ENCODE measurements around the gene TCTN2. TPM values are rescaled to one million over a fixed set of nuclear protein-coding genes. Genes with fewer than 3 reads are reported as not detected.
A peak's percentile ranks its signal among the peaks of the same experiment; 100 is the strongest.

The TCTN2 gene
- total and polyA plus RNA-seq, 2 of the 8 experiments (the other 6 are each of a cell fraction or from before 2014, with no cell fraction given): 7.5 to 8.4 TPM

GRCh38 chr12:123657211-123657610 lies 13.7 kb upstream of the TCTN2 start:
- ChIA-PET CTCF (ENCODE audit: partially characterized antibody) (interaction anchor here (0.6 to 1.6 kb wide), 4 partner anchors 9 to 853 kb away, joined by 3 to 6 read pairs (median 4); no protein-coding TSS in a partner anchor), POLR2A (ENCODE audit: partially characterized antibody) (interaction anchor here (1.0 to 1.2 kb wide), 3 partner anchors 12 to 200 kb away, joined by 3 read pairs; partner anchors contain the start of gene SNRNP35)
- no peak overlapping the region for H3K14ac ChIP-seq (ENCODE audit: insufficient read length)
- H2BK12ac ChIP-seq (ENCODE audit: low read depth, low read length): no peak overlapping the region
- H2BK120ac ChIP-seq (replicated peaks; ENCODE audit: low read depth, low read length): no peak overlapping the region
- H3K23me2 ChIP-seq (ENCODE audit: low read depth, low read length): peaks cover 5% of the 10 kb centered on the region; the same call in 1 of the 2 replicates
- no peak overlapping the region for H3K4me3 ChIP-seq (ENCODE audit: extremely low read depth in 1 of 4, insufficient read depth in 2 of 4, low read depth in 3 of 4, low read length in 4 of 4)
- H3K9ac ChIP-seq (replicated peaks in 1 of 4; ENCODE audit: extremely low read depth in 1 of 4, low read depth in 3 of 4, low read length in 3 of 4): no peak overlapping the region
- H3K4ac ChIP-seq (replicated peaks; ENCODE audit: insufficient read length, low read depth, low read length): no peak overlapping the region
- no peak overlapping the region for H3K23ac ChIP-seq (ENCODE audit: insufficient read length)
- H3K27me3 ChIP-seq (replicated peaks in 1 of 4; ENCODE audit: control insufficient read depth in 3 of 4, extremely low read depth in 1 of 4, insufficient read depth in 3 of 4, low read length in 3 of 4): no peaks in the 10 kb centered on the region
- WGBS, 2 experiments (ENCODE audit: extremely low coverage in 1 of 2, insufficient coverage in 1 of 2, insufficient read length in 1 of 2, insufficient replicate concordance in 2 of 2, low coverage in 1 of 2, low lambda C conversion rate in 2 of 2, missing lambda C conversion rate in 1 of 2): 92% methylated on average over 9 of the region's 9 CpGs; no CpG with 5 or more reads in 1 of the 2 experiments
- no peaks in the 10 kb centered on the region for H3K79me2 ChIP-seq (ENCODE audit: control insufficient read depth in 1 of 2, insufficient read depth in 2 of 2, low read length in 2 of 2)
- DNase-seq (ENCODE audit: low read depth in 1 of 2, low spot score in 2 of 2): peak in 1 of 2 experiments; percentile 52
- H3K36me3 ChIP-seq (ENCODE audit: control insufficient read depth in 2 of 4, insufficient read depth in 4 of 4, low read length in 3 of 4): peaks cover 4 to 43% (median 8%) of the 10 kb centered on the region in 4 experiments; a peak in 7 of 8 replicates
- no peak overlapping the region for H4K8ac ChIP-seq (ENCODE audit: extremely low read depth, insufficient read depth, low read length)
- peak in 2 of 3 experiments; percentile 13 to 23; a peak in 1 of 4 replicates for TF ChIP-seq CTCF (IDR thresholded peaks at IDR 0.05; ENCODE audit: control extremely low read depth in 1 of 3, insufficient read depth in 1 of 3, low read depth in 1 of 3, low read length in 3 of 3)
- TF ChIP-seq SIX5 (IDR thresholded peaks at IDR 0.05; ENCODE audit: low read depth, low read length): no peak
- no peak overlapping the region for H2AK5ac ChIP-seq (ENCODE audit: low read depth, low read length)
- no peak overlapping the region for H3K18ac ChIP-seq (ENCODE audit: extremely low read depth, low read length)
- H3K56ac ChIP-seq (replicated peaks; ENCODE audit: insufficient read length, low read depth, low read length): no peak overlapping the region
- H4K91ac ChIP-seq (replicated peaks; ENCODE audit: insufficient read length, low read length): no peak overlapping the region
- no peak overlapping the region for H2AFZ ChIP-seq (ENCODE audit: low read length)
- no peak for FAIRE-seq
- no peak overlapping the region for H2BK5ac ChIP-seq (ENCODE audit: low read depth, low read length)
- no peak overlapping the region for H2BK15ac ChIP-seq (ENCODE audit: low read length)
- no peaks in the 10 kb centered on the region for H4K20me1 ChIP-seq (replicated peaks in 1 of 2; ENCODE audit: control insufficient read depth in 1 of 2, insufficient read depth in 2 of 2, low read length in 2 of 2)
- H3K4me2 ChIP-seq (ENCODE audit: insufficient read depth in 1 of 2, low read depth in 2 of 2, low read length in 2 of 2): no peak overlapping the region
- no peak overlapping the region for H4K5ac ChIP-seq (ENCODE audit: insufficient read length, low read depth, low read length)
- no peaks in the 10 kb centered on the region for H3K79me1 ChIP-seq (ENCODE audit: low read depth, low read length)
- H2BK20ac ChIP-seq (ENCODE audit: low read length): no peak overlapping the region
- no peaks in the 10 kb centered on the region for H3K9me3 ChIP-seq (ENCODE audit: insufficient read depth in 2 of 2, low read depth in 1 of 2, low read length in 1 of 2)
- no peaks in the 10 kb centered on the region for H3K4me1 ChIP-seq (replicated peaks in 1 of 4; ENCODE audit: control insufficient read depth in 3 of 4, insufficient read depth in 4 of 4, low read length in 3 of 4)
- no peak overlapping the region for H3K27ac ChIP-seq (ENCODE audit: low read depth, low read length)

Data from H1 (cell line).